HL-60 (cell line): ENCODE measurements around the gene TLE3.

Experiments used
- CTCF ChIP-seq: IDR thresholded peaks from one replicate; pipeline ENCODE4 v1.5.1; 2011; ENCODE audit warnings: low read length, control low read depth, inconsistent platforms; ENCODE audit not compliant: insufficient read depth
- GABPA ChIP-seq: IDR thresholded peaks from 2 replicates; pipeline ENCODE4 v1.6.1; 2012; ENCODE audit warnings: low read depth
- POLR2AphosphoS5 ChIP-seq: IDR thresholded peaks from 2 replicates; pipeline ENCODE4 v1.6.1; 2012; ENCODE audit warnings: low read depth
- REST ChIP-seq: IDR thresholded peaks from 2 replicates; pipeline ENCODE4 v1.6.1; 2012; ENCODE audit warnings: low read depth; ENCODE audit not compliant: insufficient replicate concordance

- TF ChIP-seq CTCF, result no peak
- no peak for TF ChIP-seq GABPA
- TF ChIP-seq POLR2AphosphoS5, result no peak
- no peak for TF ChIP-seq REST
Measured at GRCh38 chr15:70146771-70147170, 49.1 kb upstream of the TLE3 start.
